ENCODE data around the gene CCDC142.
A peak's percentile ranks its signal among the peaks of the same experiment; 100 is the strongest.
"Not testable (repeated sequence)": the region's sequence is repeated elsewhere in the genome, so short reads cannot be mapped to it uniquely, and the experiment has no call there.

The CCDC142 gene

DNA sequence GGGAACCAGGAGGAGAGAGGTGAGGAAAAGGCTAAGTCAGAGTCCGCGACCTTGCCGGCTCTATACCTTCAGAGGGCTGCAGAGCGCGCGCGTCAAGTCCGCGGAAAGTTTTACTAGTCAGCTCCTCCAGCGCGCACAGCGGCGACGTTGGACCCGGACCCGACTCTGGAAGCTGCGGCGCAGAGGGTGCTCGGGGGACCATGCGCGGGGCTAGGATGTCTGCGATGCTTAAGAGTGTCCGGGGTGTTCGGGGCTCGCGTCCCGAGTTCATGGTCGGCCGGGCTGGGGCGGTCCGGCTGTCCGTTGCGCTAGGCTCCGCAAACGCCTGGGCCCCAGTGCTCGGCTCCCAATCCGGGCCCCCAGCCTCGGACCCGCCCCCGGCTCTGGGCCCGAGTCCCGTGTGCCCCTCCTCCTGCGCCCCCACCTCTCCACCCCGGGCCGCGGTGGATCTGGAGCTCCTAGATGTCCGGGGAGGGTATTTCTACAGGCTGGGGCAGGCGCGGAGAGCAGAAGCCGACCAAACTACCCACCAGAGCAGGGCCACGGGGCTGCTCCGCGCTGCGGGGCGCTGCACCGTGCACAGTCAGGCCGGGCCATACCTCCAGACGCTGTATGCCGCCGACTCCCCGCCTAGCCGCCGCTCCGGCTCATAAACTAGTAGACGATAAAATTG lies 16.6 kb upstream of the CCDC142 start, which contains the start of gene LBX2:
Gene LBX2 (minus strand): TSS at position 337 of the 673 bp plus-strand sequence. CDS start 66 bp downstream, at position 271.
- no peak for DNase-seq (ENCODE audit: low spot score)

DNA sequence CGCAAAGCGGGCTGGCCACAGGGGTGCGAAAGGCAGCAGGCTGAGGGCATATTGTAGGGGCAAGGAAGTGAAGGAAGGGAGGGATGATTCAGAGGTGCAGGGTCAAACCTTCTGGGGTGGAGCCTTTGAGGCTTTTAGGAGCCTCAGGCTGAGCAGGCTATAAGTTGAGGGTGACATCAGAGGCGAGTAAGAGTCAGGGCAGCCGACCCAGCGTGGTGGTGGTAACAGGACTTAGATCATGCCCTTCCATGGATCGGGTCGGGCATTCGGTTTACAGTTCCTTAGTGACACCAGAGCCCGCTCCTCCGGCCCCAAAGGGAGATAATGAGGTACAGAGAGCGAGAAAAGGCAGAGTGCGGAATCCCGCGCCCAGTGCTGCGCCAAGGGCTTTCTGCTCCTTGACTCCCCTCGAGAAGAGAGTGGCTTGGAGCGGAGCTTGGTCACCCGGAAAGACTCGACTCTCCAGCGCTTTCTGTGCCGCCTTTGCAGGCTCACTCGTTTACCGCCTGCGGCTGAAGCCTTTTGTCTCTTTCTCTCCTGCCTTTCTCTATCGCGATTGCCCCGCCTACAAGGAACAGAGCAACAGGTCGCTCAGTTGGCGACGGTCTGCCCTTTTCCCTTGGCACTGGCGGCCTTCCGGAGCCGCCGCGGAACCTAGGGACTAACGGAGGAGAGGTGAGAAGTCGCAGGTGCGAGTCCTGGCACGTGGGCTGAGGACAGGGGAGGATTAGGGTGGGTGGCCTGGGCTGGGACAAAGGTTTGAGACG lies 15.9 kb upstream of the CCDC142 start:
- DNase-seq (ENCODE audit: low spot score) = no peak

DNA sequence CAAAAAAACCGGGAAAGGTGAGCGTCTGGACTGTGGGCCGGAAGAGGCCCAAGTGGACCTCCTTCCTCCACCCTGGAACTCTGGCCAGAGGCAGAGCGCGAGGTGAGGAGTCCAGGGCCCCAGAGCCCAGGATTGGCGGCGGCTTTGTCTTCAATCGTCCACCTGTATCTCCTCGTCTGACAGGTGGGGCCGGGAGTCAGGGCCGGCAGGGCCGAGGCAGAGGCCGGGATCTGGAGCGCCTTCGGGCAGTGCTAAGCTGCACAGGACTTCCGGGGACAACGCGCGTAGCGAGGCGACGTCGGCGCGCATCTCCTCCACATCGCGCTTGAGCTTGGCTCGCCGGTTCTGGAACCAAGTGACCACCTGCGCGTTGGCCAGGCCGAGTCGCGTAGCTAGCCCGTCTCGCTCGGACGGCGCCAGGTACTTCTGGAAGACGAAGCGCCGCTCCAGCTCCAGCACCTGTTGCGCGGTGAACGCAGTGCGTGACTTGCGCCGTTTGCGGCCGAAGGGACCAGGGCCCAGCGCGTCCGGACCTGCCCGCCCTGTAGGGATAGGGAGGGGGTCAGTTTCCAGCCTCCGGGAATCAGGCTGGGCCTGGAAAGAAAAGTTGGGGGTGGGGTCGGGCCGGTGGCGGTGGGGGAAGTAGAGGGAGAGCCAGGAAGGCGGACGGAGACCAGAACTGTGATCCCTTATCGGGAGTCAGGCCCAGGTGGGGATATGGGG lies 15.1 kb upstream of the CCDC142 start:
- DNase-seq (ENCODE audit: low spot score) = no peak

DNA sequence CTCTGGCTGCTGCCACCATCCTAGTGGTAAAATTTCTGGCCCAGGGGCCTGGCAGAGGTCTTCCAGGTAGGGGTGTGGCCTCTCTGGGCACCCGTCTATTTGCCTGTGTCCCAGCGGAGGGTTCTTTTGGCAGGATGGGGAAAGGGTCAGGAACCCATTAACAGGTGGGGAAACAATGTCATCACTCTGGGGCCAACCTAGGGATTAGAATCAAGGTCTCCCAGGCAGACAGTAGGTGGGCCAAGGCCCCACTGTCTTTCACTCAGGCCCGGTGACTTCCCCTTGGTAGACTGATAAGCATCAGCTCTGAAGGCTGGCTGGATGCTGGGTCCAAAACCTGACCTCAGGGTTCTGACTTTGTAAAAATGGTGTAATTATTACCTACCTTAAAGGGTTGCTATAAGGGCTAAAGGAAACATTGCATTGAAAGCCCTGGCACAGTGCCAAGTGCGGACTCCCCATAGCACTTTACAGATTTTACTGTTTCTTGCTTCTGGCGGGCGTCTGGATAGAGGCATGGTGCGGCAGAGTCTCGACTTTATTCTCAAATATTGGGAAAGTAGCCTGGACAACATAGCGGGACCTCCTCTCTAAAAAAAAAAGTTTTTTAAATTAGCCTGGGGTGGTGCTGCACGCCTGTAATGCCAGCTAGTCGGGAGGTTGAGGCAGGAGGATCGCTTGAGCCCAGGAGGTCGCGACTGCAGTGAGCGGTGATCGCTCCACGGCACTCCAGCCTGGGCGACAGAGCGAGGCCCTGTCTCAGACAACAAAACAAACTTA lies 14.4 kb upstream of the CCDC142 start:
- no peak for DNase-seq (ENCODE audit: low spot score)

DNA sequence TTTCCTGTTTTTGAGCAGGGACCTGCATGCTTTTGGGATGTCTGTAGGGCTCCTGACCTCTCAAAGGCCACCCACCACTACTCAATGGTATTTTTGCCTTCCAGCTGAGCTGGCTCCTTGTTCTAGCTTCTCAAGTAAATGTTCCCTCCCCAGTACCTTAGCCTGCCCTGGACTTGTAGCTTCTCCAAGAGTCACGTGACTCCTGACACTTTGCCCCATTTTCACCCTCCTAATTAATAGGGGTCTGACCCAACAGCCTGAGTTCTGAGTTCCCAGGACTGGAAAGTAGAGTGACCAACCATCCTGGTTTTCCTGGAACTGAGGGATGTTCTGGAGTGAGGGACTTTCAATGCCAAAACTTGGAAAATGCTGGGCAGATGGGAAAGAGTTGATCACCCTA lies 12.6 kb upstream of the CCDC142 start:
- no peak for DNase-seq (ENCODE audit: low spot score)

DNA sequence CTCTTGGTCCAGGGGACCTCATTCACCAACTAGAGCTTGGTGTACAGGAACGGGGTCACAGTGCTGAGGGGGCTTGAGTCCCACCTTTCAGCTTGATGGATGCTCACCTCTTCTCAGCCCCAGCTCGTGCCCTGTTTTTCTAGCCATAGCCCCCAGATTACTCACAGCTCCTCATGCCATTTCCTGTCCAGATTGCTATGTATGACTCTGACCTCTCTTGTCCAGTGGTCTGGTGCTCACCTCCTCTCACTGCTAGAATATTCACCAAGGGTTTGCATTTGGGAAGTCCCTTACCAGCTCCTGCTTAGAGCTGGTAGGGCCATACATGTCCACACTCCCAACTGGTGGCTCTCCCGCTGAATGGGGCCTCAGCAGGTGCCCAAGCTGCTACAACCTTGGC lies 10.7 kb upstream of the CCDC142 start:
- DNase-seq (ENCODE audit: low spot score) = no peak

DNA sequence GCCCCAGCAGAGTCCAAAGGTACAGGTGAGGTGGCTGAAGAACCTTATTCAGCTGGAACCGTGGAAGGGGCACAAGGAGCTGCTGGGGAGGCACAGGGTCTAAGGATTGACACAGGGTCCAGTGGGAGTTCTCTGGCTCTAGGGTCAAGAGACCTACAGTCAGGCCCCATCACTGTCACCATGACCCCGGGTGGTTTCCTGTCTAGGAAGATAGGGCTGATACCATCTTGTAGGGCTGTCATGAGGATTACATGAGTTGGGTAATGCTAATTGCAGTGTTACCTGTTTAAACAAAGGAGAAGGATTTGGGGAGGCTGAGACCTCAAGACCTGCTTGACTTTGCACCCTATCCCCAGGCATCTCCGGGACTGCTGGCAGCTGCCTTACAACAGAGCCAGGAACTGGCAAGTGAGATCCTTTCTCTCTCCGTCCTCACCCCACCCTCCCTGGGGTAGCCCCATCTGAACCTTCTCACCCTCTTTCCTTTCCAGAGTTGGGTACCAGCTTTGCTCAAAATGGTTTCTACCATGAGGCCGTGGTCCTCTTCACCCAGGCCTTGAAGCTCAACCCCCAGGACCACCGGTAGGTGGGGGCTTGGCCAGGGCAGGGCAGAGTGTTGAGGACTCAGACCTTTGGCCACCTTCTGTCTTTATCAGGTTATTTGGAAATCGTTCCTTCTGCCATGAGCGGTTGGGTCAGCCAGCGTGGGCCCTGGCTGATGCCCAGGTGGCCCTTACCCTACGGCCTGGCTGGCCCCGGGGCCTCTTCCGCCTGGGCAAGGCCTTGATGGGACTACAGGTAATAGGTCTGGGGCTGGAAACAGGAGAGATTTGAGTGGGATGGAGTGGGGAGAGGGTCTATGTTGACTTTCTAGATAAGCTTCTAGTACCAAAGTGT lies 9.1 kb upstream of the CCDC142 start:
- DNase-seq (ENCODE audit: low spot score) = no peak

DNA sequence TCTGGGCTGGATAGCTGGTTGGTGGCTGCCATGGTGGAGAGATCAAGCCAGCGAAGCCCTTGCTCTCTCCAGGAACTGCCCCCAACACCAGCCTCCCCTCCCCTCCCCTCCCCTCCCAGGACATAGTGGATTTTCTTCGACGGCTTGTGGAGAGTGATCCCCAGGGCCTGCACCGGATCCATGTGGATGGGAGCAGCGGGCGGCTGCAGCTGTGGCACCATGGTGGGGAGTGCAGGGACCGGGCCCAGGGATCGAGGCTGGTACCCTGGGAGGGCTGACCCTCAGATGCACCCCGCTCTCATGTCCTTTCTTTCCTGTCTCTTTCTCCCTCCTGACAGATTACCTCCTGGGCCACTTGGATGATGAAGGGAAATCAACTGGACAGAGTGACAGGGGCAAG lies 7.1 kb upstream of the CCDC142 start:
- DNase-seq (ENCODE audit: low spot score) = no peak

GRCh38 chr2:74488643-74489481 lies 6.1 kb upstream of the CCDC142 start:
- DNase-seq (ENCODE audit: low spot score) = no peak

GRCh38 chr2:74486141-74486540 lies 3.3 kb upstream of the CCDC142 start:
- no peak for DNase-seq (ENCODE audit: low spot score)

DNA sequence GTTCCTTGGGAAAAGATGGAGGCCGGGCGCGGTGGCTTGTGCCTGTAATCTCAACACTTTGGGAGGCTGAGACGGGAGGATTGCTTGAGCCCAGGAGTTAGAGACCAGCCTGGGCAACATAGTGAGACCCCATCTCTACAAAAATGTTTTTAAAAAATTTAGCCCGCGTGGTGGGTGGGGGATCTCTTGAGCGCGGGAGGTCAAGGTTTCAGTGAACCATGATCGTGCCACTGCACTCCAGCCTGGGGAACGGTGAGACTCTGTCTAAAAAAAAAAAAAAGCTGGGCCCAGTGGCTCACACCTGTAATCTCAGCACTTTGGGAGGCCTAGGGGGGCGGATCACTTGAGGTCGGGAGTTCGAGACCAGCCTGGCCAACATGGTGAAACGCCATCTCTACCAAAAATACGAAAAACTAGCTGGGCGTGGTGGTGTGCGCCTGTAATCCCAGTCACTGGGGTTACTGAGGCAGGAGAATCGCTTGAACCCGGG lies 922 bp upstream of the CCDC142 start:
- DNase-seq (ENCODE audit: low spot score) = not testable (repeated sequence)

- DNase-seq (ENCODE audit: low spot score) = no peak
Observed at GRCh38 chr2:74481961-74482800, 617 bp downstream of the CCDC142 start.

GRCh38 chr2:74481431-74481830 lies 1.4 kb downstream of the CCDC142 start:
- no peak for DNase-seq (ENCODE audit: low spot score)

- no peak for DNase-seq (ENCODE audit: low spot score)
Observed at GRCh38 chr2:74474899-74475298, 7.9 kb downstream of the CCDC142 start.

DNA sequence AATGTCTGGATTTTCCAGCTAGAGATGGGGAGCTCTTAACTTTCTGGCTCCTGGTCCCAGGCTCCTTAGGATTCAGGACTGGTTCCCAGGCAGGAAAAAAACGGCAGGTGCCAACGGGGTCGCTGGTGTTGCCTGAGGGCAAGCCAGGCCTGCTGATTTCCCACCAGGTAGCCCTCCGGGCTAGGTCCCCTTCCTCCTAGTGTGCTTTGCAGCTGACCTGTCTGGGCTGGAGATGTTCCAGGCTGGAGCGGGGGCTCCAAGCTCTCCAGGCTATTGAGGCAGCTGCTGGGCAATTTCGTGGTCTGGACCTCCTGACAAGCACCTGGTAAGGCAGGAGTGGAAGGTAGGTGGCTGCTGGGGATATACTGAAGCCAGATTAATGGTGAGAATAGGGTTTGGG lies 8.3 kb downstream of the CCDC142 start:
- no peak for DNase-seq (ENCODE audit: low spot score)

GRCh38 chr2:74472945-74473258 lies 9.9 kb downstream of the CCDC142 start:
- DNase-seq (ENCODE audit: low spot score) = no peak

DNA sequence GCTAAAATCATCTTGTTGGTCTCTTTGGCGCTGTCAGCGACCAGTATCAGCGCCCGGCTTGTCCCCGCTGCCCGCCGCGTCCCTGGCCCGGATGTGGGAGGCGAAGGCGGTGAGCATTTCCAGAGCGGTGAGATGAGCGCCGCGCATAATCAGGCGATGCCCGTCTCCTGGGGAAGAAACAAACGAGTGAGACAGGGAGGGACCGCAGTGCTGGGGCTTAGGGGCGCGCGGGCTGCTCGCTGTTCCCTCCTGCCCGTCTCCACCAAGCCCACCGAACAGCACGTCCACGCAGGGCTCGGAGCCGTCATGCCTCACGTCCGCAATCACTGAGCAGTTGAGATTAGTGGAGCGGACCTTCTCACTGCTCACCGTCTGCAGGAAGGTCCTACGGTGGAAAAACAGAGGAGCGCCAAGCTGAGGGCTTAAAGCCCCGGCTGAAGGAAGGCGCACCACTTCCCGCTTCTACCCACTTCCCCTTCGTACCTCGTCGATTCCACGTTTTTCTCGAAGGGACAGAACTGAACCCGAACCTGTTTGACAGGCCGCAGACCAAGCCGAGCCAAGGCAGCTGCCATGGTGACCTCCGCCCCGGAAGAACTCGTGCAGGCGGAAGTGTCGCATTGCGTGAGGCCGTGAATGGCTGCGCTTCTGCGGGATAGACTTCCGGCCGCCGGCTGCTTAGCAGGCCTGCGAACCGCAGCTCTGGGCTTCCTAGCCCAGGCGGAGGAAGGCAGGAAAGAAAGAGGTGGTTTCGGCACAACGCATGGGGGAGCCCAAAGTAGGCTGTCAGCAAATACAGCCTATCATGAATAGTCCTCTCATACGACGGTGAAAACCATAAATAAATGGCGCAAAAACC lies 10.5 kb downstream of the CCDC142 start, which contains the start of gene MRPL53:
Gene MRPL53 (minus strand): TSS at position 595 of the 859 bp plus-strand sequence. CDS start 20 bp downstream, at position 575.
- peak; percentile 97 for DNase-seq (ENCODE audit: low spot score)

Data from Ammon's horn (tissue), 1 donor.